IPS-15b (cell line): Measurements from ENCODE around the gene OSTC.
"Not testable (repeated sequence)": the region's sequence is repeated elsewhere in the genome, so short reads cannot be mapped to it uniquely, and the experiment has no call there.

Experiments
- H3K27me3 ChIP-seq: one replicate; pipeline ENCODE4 v1.6.1; 2013; ENCODE audit warnings: low read length; ENCODE audit not compliant: control insufficient read depth, insufficient read depth
- H3K36me3 ChIP-seq: one replicate; pipeline ENCODE4 v1.6.1; 2013; ENCODE audit warnings: low read length; ENCODE audit not compliant: control insufficient read depth, insufficient read depth
- H3K4me1 ChIP-seq: one replicate; pipeline ENCODE4 v1.6.1; 2013; ENCODE audit warnings: mild to moderate bottlenecking, low read length; ENCODE audit not compliant: control insufficient read depth, insufficient read depth
- H3K4me3 ChIP-seq: one replicate; pipeline ENCODE4 v1.5.1; 2013; ENCODE audit warnings: low read depth, low read length
- H3K9ac ChIP-seq: one replicate; pipeline ENCODE4 v1.6.1; 2013; ENCODE audit warnings: low read depth, mild to moderate bottlenecking, low read length
- H3K9me3 ChIP-seq: one replicate; pipeline ENCODE4 v1.6.1; 2013; ENCODE audit warnings: mild to moderate bottlenecking, low read length; ENCODE audit not compliant: control insufficient read depth, insufficient read depth

Gene OSTC

DNA sequence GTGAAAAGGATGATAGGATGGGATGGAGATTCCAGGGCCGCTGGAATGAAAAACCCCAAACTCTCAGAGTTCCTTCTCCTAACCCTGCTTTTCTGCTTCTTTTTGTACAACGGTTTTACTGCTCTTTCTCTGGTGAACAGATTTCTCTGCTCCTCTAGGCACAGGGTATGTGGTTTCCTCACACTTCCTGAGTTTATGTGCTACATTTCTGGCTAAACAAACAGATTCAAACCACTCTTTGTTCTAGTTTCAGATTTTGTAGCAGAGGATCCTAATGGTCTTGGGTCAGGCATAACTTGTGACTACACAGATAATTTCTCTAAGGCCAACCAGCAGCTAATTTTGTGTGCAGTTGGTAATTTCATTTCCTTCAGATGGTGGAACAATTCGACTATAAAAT, 52.6 kb downstream of the OSTC start:
- Histone ChIP-seq H3K9me3 (no peaks in the 10 kb centered on the region), H3K4me1 (no peaks in the 10 kb centered on the region), H3K36me3 (no peaks in the 10 kb centered on the region), H3K27me3 (no peaks in the 10 kb centered on the region), H3K4me3 (no peak overlapping the region), H3K9ac (no peak overlapping the region)

DNA sequence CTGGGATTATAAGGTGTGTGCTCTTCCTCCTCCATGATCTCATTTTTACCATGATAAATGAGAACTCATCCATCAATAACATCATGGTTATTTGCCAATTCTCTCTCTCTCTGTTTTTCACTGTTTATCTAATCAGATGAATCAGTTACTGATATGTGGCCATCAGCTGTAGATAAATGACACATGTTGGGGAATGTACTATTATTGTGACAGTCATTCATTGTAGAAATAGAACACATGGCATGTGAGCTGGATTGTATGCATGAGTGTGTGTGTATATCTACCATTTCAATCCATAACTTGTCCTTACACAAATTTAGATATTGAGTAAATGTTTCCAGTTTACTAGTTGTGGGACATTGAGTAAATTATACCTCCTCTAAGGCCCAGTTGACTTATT, 53.0 kb downstream of the OSTC start:
- Histone ChIP-seq H3K36me3 (no peaks in the 10 kb centered on the region), H3K9me3 (no peaks in the 10 kb centered on the region), H3K9ac (no peak overlapping the region), H3K27me3 (no peaks in the 10 kb centered on the region), H3K4me3 (no peak overlapping the region), H3K4me1 (no peaks in the 10 kb centered on the region)

DNA sequence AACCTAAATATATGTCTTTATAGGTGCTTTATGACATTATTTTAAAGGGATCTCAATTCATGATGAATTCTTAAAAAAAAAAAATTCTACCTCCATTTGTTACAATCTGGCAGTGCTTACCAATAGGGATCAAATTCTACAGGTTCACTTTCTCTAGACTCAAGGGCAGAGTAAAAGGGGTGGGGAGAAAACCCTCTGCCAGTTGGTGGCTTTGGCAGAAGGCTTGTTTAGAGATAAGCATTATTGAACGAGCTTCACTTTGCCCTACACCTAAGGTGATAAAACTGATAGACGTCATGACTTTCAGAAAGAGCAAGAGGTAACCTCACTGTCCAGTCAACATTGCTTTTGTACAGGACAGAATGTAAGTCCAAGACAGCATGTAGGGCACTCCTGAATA, 53.6 kb downstream of the OSTC start:
- H3K9me3 ChIP-seq = no peaks in the 10 kb centered on the region
- H3K9ac ChIP-seq = no peak overlapping the region
- no peaks in the 10 kb centered on the region for H3K36me3 ChIP-seq
- no peaks in the 10 kb centered on the region for H3K27me3 ChIP-seq
- no peak overlapping the region for H3K4me3 ChIP-seq
- no peaks in the 10 kb centered on the region for H3K4me1 ChIP-seq

DNA sequence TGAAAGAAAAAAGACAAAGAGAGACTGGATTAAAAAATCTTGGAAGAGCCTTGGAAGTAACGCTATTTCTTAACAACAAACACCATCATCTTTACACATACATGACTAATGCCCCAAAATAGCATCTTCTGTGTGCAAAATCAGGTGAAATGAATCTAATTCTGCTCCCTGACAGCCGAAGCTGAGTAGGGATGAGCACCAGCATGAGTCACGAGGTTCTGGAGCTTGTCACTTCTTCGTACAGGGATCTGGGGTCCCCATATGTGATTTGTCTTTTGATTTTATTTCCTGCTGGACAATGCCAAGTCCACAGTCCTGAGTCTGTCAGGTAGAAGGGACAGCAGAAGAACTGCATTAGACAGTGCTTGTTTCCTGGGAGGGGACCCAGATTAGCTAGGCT, 55.9 kb downstream of the OSTC start:
- Histone ChIP-seq H3K9me3 (no peaks in the 10 kb centered on the region), H3K36me3 (no peaks in the 10 kb centered on the region), H3K27me3 (no peaks in the 10 kb centered on the region), H3K4me3 (no peak overlapping the region), H3K9ac (no peak overlapping the region), H3K4me1 (no peaks in the 10 kb centered on the region)

DNA sequence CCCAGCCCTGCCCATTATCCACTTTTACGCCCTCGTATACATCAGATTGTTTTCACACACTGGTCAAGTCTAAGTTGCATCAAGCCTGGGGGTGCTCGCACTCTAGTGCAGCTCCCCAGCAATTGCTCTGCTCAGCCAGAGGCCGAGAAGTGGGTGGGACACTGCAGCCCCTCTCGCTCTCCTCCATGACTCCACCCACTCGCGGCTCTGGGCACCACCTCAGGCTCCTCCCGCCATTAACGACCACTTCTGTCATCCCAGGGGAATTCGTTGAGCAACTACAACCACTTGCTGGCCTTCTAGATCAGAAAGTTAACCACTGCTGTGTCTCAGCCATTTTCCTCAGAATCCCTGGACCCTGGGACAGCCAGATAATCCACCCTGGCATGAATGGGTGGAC, 58.8 kb downstream of the OSTC start:
- H3K4me1 ChIP-seq = no peaks in the 10 kb centered on the region
- no peak overlapping the region for H3K9ac ChIP-seq
- no peaks in the 10 kb centered on the region for H3K36me3 ChIP-seq
- H3K9me3 ChIP-seq = no peaks in the 10 kb centered on the region
- no peaks in the 10 kb centered on the region for H3K27me3 ChIP-seq
- H3K4me3 ChIP-seq = no peak overlapping the region

DNA sequence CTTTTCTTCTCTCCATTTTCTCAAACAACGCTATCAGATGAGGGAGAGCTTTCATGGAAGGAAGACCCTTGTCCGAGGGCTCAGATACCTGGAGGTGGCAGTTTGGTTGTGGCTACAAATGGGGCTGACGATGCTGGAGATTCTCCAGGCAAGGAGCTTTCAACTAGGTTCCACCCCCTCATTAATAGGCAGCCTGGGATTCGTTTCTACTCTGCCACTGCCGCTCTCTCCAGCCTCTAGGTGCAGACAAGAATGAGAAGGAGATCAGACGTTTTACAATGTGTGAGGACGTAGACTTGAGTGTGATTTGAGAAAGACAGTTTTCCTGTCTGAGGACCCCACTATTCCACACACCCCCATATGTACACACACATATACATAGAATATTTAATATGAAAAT, 59.3 kb downstream of the OSTC start:
- H3K36me3 ChIP-seq = no peaks in the 10 kb centered on the region
- no peaks in the 10 kb centered on the region for H3K9me3 ChIP-seq
- H3K27me3 ChIP-seq = no peaks in the 10 kb centered on the region
- no peak overlapping the region for H3K4me3 ChIP-seq
- no peak overlapping the region for H3K9ac ChIP-seq
- H3K4me1 ChIP-seq = no peaks in the 10 kb centered on the region

DNA sequence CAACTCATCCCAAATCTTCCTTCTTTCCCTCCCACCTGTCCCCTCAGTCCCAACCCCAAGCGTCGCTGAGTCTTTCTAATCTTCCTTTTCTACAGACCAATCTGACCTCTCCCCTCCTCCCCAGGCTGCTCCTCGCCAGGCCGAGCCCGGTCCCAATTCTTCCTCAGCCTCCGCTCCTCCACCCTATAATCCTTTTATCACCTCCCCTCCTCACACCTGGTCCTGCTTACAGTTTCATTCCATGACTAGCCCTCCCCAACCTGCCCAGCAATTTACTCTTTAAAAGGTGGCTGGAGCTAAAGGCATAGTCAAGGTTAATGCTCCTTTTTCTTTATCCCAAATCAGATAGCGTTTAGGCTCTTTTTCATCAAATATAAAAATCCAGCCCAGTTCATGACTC, 60.2 kb downstream of the OSTC start:
- H3K36me3 ChIP-seq, H3K27me3 ChIP-seq, H3K4me3 ChIP-seq, H3K9ac ChIP-seq, H3K9me3 ChIP-seq, H3K4me1 ChIP-seq: not testable (repeated sequence)

DNA sequence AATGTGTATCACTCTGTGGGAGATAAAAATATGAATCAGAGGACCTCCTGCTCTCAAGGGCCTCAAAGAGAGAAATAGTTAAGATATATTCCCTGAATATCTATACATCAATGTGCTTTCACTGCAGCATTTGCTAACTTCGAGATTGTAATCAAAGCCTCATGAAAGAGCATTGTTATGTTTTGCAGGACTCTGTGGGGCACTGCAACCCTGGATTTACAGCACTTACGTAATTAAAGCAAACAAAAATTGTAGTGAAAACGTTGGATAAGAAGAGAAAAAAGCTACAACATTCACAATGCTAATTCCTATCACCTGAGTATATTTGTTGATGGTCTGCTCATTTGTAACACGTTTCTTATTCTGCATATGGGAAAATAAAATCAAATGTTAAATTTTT, 64.5 kb downstream of the OSTC start:
- Histone ChIP-seq H3K4me3 (no peak overlapping the region), H3K9me3 (no peaks in the 10 kb centered on the region), H3K4me1 (peaks cover 7% of the 10 kb centered on the region), H3K27me3 (no peaks in the 10 kb centered on the region), H3K36me3 (no peaks in the 10 kb centered on the region), H3K9ac (no peak overlapping the region)

DNA sequence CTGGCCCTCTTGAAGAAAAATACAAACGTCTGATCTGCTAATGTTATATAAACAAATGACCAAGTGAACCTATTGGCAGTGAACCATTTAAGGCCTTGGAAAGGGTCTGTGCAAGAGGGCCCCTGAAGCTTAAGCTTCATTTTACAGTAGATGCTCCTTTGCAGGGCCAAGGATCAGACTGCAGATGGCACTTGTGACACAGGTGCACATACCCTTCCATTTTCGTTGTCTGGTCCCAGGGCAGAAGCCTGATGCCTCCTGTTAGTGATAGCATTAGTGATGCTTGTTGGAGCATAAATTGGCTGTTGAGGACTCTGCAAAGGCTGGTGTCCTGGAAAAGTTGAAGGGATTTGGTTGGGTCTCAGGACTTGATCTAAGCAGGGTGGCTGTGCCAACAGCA, 65.9 kb downstream of the OSTC start:
- Histone ChIP-seq H3K9ac (no peak overlapping the region), H3K4me3 (no peak overlapping the region), H3K9me3 (no peaks in the 10 kb centered on the region), H3K27me3 (no peaks in the 10 kb centered on the region), H3K4me1 (peaks cover 7% of the 10 kb centered on the region), H3K36me3 (no peaks in the 10 kb centered on the region)

DNA sequence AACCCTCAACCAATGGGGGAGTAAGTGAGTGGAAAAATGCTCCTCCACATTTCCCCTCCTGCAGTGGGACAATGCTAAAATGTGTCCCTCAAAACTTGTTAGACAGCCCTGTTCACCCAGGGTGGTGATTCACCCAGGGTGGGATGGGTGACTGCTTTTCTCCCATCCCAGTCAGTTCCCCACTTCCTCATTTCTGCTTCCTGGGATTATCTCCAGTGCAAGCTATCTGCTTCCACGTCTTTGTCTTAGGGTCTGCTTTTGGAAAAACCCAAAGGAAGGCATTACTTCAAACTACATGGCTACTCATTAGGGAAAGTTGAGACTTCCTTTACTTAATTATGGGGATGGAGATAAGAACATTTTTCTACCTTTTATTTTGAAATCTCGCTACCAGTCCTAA, 67.0 kb downstream of the OSTC start:
- H3K9ac ChIP-seq = no peak overlapping the region
- H3K9me3 ChIP-seq = no peaks in the 10 kb centered on the region
- no peak overlapping the region for H3K4me3 ChIP-seq
- peaks cover 7% of the 10 kb centered on the region for H3K4me1 ChIP-seq
- H3K27me3 ChIP-seq = no peaks in the 10 kb centered on the region
- no peaks in the 10 kb centered on the region for H3K36me3 ChIP-seq
